ENCODE results near the gene WNT10A.
"Not testable (repeated sequence)": the region's sequence is repeated elsewhere in the genome, so short reads cannot be mapped to it uniquely, and the experiment has no call there.

Gene WNT10A

GRCh38 chr2:218895326-218895725, 14.7 kb downstream of the WNT10A start:
- no peak for DNase-seq

DNA sequence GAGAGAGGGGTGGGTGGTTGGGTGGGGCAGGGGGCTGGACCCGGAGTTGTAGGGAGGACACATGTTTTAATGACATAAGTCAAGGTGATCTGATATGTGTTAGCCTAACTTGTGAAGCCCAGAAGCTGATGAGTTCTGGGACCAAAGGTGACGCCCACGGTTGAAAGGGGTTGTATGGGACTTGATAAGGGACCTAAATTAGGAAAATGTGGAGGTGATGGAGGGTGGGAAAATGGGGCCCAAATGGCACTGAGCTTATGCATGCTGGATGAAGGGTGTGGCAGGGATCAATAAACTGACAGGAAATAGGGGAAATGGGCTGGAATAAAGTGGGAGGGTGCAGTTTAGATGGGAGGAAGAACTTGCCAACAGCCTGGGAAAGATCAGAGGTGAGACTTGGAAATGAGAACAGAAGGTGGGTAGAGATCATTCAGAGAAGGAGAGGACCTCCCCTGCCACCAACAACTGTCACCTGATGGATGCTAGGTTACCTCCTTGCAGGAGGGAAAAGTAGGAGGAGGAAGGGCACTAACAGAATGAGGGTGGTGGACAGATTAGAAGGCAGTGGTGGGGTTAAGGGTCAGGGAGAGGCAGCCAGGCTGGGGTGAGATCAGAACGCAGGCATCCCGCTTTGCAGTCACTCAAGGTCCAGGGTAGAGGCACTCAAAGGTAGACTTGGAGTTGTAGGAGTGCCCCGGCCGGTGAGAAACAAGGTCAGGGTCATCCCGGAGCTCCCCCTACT, 15.3 kb downstream of the WNT10A start:
- no peak for DNase-seq

DNA sequence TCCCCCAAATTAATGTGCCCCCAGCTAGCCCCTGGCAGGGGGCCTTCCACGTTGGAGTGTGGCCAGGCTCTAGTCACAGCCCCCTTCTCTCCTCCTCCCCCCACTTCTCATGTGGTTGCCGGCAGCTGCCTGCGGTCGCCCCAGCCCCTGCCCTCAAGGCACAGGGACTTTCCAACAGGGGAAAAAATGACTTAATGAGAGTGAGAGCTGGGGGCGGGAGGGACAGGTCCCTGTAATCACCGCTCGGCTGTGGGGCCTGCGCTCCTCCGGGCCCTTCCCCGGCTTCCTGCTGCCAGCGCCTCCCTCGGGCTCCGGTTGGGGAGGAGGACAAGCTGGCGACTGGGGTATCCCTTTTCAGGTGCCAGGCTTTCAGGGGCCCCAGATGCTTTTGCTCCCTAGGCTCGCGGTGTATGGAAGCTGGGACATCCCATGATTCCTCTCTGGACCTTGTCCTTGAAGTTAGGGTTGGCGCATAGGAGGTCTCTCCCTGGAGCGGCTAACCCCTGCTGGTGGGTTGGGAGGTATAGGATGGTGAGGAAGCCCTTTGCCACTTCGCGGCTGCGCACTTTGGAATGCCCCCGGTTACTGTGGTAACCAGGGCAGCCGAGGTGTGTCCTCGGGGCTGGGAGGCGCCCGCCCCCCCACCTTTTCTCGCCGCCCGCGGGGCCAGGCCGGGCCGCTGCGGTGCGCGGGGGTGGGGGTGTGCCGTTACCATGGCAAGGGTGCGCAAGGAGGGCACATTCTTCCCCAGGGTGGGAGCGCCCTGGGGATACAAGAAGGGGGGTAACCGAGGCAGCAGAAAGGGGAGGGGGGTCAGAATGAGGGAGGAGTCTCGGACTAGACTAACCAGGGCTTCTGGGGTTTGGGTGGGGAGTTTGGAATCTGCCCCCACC, 16.1 kb downstream of the WNT10A start:
- no peak for DNase-seq

- DNase-seq: no peak
Measured at GRCh38 chr2:218897394-218898108, 16.9 kb downstream of the WNT10A start.

DNA sequence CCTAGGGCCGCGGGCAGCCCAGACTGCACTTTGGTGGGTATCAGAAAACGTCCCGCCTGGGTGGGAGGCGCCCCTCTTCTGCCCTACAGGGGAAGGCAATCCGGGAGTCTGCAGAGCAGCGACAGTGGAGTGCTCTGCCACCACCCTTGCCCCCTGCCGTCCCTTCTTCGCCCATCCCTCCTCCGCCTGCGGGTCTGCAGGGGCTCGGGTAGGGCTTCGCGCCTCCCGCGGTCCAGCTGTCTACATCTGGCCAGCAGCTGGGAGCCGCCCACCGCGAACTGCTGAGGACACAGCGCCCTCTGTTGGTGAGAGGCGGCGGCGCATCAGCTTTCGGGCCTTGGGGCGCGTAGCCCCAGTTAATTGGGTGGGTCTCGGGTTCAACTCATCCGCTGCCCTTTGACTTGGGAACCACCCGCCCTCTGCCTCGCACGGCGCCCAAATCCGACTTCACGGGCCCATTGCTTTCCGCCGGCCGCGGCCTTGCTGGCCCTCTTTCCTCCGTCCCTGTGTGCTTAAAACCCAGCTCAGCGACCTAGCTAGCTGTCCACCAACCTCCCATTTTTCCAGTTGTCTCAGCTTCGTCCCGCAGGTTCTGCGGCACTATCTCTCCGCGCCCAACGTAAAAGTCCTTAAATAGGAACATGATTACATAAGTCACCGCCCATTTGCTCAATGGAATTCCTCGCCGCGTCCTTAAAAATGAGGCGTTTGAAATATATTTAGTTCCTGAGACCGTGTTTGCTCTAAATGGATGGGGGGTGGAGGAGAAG, 17.6 kb downstream of the WNT10A start:
- DNase-seq: no peak

DNA sequence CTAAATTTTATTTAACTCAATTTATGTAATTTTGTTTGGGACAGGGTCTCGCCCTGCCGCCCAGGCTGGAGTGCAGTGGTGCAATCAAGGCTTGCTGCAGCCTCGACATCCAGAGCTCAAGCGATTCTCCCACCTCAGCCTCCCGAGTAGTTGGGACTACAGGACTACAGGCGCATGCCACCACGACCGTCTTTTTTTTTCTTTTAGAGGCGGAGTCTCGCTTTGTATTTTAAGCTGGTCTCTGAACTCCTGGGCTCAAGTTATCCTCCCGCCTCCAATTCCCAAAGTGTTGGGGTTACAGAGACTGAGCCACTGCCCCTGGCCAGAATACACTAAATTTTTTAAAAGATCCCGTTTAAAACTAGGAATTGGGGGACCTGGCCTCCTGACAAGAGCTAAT, 18.5 kb downstream of the WNT10A start:
- no peak for DNase-seq

- no peak for DNase-seq
Measured at GRCh38 chr2:218902427-218902826, 21.8 kb downstream of the WNT10A start.

- no peak for DNase-seq
Measured at GRCh38 chr2:218904176-218904575, 23.5 kb downstream of the WNT10A start.

DNA sequence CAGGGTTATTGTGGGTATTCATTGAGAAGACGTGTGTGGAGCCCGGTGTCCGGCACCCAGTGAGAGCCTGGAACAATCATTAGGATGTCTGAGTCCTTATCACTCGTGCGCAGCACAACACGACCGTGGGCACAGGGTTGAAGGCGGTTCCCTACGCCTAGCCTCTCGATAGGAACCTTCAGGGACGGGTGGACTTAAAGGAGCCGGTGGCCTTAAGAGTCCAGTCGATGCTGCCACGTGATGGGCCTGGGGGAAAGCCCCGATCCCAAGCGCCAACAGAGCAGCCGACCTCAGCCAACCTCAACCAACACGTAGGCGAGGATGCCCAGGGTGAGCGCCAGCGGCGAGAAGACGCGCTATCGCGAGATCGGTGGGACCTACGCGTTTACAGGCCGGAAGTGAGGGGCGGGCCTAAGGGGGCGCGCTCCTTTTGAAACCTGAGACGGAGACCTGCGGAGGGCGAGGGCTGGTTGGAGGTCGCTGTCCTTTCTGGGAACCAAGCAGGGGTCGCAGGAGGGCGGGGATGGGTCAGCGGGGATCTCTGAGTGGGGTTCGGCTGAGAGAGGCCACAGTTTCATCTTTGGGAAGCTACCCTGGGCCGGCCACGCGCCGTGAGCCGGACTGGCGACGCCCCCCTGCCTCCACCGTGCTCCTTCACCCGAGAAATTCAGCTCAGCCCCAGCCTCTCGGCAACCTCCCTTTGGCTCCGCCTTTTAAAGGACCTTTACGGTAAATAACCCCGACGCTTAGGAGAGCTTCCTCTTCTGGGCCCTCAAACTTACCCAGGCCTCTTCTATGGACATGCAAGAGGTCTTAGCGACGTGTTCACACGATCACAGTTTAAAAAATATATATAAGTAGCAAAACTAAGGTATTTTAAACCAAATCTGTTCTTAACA, 28.3 kb downstream of the WNT10A start:
- DNase-seq: peak; percentile 82

DNA sequence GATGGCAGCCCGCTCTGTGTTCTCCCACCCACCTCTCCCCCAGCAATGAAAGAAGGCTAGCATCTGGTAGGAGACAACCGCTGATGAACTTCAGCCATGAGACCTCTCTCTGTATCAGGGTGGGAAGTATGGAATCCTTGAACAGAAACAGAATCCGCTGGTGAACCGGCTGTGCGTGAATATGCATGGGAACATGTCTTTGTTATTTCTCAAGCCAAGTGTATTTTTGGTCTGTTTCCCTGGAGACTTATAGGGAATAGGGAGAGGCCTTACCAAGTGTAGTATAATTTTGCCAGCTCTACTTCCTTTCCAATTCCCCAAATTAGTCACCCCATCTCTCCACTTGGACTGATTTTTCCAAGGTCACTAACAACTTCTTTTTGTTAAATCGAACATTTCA, 30.1 kb downstream of the WNT10A start:
- DNase-seq: no peak

DNA sequence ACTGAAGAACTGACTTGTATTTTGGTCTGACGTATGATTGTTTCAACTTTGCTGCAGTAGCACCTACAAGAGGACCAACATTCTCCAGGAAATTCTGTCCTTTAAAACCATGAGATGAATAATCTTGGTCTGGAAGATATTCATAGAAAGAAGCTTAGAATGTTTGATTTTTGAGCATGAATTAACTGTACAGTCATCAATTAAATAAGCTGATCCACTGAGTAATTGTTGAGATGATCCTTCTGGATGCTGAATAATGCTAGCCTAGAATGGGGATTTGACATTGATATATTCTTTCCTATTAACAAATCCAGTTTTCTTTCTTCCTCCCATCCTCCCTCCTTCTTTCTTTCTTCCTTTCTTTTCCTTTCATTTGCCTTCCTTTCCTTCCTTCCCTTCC, 39.9 kb downstream of the WNT10A start:
- no peak for DNase-seq

- no peak for DNase-seq
Measured at GRCh38 chr2:218924757-218925156, 44.1 kb downstream of the WNT10A start.

DNA sequence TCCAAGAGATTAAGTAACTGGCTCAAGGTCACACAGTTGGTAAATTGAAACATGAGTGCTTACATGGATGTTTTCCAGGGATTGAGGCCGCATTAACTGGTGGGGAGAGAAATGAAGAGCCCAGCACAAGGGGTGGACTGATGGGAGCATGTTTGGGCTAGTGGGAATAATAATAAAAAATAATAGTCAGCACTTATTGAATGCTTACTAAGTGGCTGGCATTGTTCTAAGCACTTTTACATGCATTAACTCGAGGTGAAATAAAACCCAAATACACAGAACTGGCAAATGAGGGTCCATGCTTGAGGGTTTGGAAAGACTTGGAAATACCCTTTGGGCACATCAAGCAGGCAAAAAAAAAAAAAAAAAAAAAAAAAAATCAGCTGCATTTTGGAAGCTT, 44.8 kb downstream of the WNT10A start:
- DNase-seq: no peak

DNA sequence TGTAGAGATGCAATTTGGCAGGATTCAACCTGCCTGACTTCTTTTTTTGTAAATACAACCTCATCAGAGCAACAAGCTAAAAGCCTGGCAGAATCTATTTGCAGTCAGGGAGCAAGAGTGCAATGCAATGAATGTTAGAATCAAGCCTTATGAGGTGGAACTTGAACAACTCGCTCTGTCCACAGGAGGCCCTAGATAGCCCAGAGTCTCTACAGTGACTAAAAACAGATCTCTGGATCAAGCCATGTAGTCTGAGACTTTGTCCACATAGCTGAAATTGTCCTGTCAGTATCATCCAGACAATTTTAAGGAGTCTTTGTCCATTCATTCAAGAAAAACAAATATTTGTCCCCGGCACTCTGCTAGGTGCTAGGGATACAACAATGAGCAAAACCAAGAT, 46.8 kb downstream of the WNT10A start:
- no peak for DNase-seq

DNA sequence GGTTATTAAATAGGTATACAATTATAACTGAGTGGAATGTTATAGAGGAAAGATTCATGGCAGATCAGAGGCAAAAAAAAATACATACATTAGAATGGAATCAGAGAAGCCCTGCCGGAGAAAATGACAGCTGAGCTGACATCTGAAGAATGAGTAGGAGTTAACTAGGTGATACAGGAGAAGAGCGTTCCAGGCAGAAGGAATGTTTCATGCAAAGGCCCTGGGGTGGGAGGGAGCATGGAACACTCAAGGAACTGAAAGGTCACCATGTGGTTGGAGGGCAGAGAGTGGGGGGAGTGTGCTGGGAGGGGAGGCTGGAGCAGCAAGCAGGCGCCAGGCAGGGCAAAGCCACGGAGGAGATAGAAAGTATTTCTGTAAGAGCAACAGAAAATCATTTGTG, 47.2 kb downstream of the WNT10A start:
- no peak for DNase-seq

DNA sequence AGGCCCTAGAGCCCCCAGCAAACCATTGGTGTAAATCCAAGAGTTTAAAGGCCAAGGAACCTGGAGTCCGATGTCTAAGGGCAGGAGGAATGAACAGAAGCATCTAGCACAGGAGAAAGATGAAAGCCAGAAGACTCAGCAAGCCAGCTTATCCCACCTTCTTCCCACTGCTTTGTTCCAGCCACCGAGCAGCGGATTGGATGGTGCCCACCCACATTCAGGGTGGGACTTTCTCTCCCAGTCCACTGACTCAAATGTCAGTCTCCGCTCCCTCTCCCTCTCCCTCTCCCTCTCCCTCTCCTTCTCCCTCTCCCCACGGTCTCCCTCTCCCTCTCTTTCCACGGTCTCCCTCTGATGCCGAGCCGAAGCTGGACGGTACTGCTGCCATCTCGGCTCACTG, 49.8 kb downstream of the WNT10A start:
- not testable (repeated sequence) for DNase-seq

DNA sequence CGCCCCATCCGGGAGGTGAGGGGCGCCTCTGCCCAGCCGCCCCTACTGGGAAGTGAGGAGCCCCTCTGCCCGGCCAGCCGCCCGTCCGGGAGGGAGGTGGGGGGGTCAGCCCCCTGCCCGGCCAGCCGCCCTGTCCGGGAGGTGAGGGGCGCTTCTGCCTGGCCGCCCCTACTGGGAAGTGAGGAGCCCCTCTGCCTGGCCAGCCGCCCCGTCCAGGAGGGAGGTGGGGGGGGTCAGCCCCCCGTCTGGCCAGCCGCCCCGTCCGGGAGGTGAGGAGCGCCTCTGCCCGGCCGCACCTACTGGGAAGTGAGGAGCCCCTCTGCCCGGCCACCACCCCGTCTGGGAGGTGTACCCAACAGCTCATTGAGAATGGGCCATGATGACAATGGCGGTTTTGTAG, 51.1 kb downstream of the WNT10A start:
- DNase-seq: not testable (repeated sequence)
